ENCODE results near the gene ZNF296.

Gene ZNF296

GRCh38 chr19:45058622-45059159 is 17.6 kb downstream of the ZNF296 start:
- no peak for DNase-seq (ENCODE audit: low spot score)

GRCh38 chr19:45057444-45057843 is 18.8 kb downstream of the ZNF296 start:
- DNase-seq (ENCODE audit: low spot score), result no peak

- no peak for DNase-seq (ENCODE audit: low spot score)
Measured at GRCh38 chr19:45056831-45057230, 19.4 kb downstream of the ZNF296 start.

GRCh38 chr19:45051929-45052579 is 24.2 kb downstream of the ZNF296 start:
- no peak for DNase-seq (ENCODE audit: low spot score)

GRCh38 chr19:45050036-45050435 is 26.2 kb downstream of the ZNF296 start:
- no peak for DNase-seq (ENCODE audit: low spot score)

GRCh38 chr19:45049073-45049736 is 27.1 kb downstream of the ZNF296 start:
- DNase-seq (ENCODE audit: low spot score), result no peak

GRCh38 chr19:45047188-45047797 is 29.0 kb downstream of the ZNF296 start:
- no peak for DNase-seq (ENCODE audit: low spot score)

GRCh38 chr19:45046355-45046754 is 29.9 kb downstream of the ZNF296 start:
- no peak for DNase-seq (ENCODE audit: low spot score)

- no peak for DNase-seq (ENCODE audit: low spot score)
Measured at GRCh38 chr19:45045671-45046353, 30.5 kb downstream of the ZNF296 start.

GRCh38 chr19:45041125-45041524 is 35.2 kb downstream of the ZNF296 start:
- no peak for DNase-seq (ENCODE audit: low spot score)

- DNase-seq (ENCODE audit: low spot score), result no peak
Measured at GRCh38 chr19:45040059-45040771, 36.1 kb downstream of the ZNF296 start.

GRCh38 chr19:45038931-45039893 is 37.1 kb downstream of the ZNF296 start, which contains the start of gene CLASRP:
Gene CLASRP (plus strand): TSS chr19:45039045. CDS start chr19:45040213, 1,168 bp downstream.
- peak; percentile 97 for DNase-seq (ENCODE audit: low spot score)

- no peak for DNase-seq (ENCODE audit: low spot score)
Measured at GRCh38 chr19:45037393-45038169, 38.7 kb downstream of the ZNF296 start.

GRCh38 chr19:45035755-45036154 is 40.5 kb downstream of the ZNF296 start:
- no peak for DNase-seq (ENCODE audit: low spot score)

GRCh38 chr19:45032421-45032820 is 43.9 kb downstream of the ZNF296 start:
- DNase-seq (ENCODE audit: low spot score), result no peak

- DNase-seq (ENCODE audit: low spot score), result no peak
Measured at GRCh38 chr19:45030825-45031224, 45.5 kb downstream of the ZNF296 start.

- DNase-seq (ENCODE audit: low spot score), result no peak
Measured at GRCh38 chr19:45027371-45027770, 48.9 kb downstream of the ZNF296 start.

GRCh38 chr19:45025264-45025663 is 51.0 kb downstream of the ZNF296 start:
- no peak for DNase-seq (ENCODE audit: low spot score)

GRCh38 chr19:45023048-45023447 is 53.2 kb downstream of the ZNF296 start:
- no peak for DNase-seq (ENCODE audit: low spot score)

- no peak for DNase-seq (ENCODE audit: low spot score)
Measured at GRCh38 chr19:45021971-45022370, 54.3 kb downstream of the ZNF296 start.
